Ishikawa (cell line): ENCODE results near the gene IHH.

ENCODE experiments used
- CREB1 ChIP-seq: IDR thresholded peaks from 2 replicates; pipeline ENCODE4 v1.6.1; 2012; ENCODE audit warnings: low read depth
- EGR1 ChIP-seq: IDR thresholded peaks from 2 replicates; pipeline ENCODE4 v1.6.1; 2012
- EP300 ChIP-seq: IDR thresholded peaks from 2 replicates; pipeline ENCODE4 v1.6.1; 2012; ENCODE audit warnings: borderline replicate concordance
- FOXM1 ChIP-seq: IDR thresholded peaks from 2 replicates; pipeline ENCODE4 v1.6.1; 2012; ENCODE audit warnings: low read depth, borderline replicate concordance
- NFIC ChIP-seq: IDR thresholded peaks from 2 replicates; pipeline ENCODE4 v1.6.1; 2012
- RAD21 ChIP-seq: IDR thresholded peaks from 2 replicates; pipeline ENCODE4 v1.6.1; 2012; ENCODE audit warnings: low read depth
- TAF1 ChIP-seq: IDR thresholded peaks from 2 replicates; pipeline ENCODE4 v1.6.1; 2012; ENCODE audit warnings: low read depth, mild to moderate bottlenecking
- TCF12 ChIP-seq: IDR thresholded peaks from 2 replicates; pipeline ENCODE4 v1.6.1; 2012; ENCODE audit warnings: low read depth
- TEAD4 ChIP-seq: IDR thresholded peaks from 2 replicates; pipeline ENCODE4 v1.6.1; 2012
- YY1 ChIP-seq: IDR thresholded peaks from 2 replicates; pipeline ENCODE4 v1.6.1; 2012; ENCODE audit warnings: low read depth
- ZBTB7A ChIP-seq: IDR thresholded peaks from 2 replicates; pipeline ENCODE4 v1.6.1; 2012; ENCODE audit warnings: low read depth
- TF ChIP-seq, protein P1 (sequence below): IDR thresholded peaks from 2 replicates; pipeline ENCODE4 v1.6.1; 2012
- TF ChIP-seq, protein P2 (sequence below): IDR thresholded peaks from 2 replicates; pipeline ENCODE4 v1.6.1; 2012; ENCODE audit warnings: low read depth, mild to moderate bottlenecking
- TF ChIP-seq, protein P3 (sequence below): IDR thresholded peaks from 2 replicates; pipeline ENCODE4 v1.6.1; 2012

The IHH gene

DNA sequence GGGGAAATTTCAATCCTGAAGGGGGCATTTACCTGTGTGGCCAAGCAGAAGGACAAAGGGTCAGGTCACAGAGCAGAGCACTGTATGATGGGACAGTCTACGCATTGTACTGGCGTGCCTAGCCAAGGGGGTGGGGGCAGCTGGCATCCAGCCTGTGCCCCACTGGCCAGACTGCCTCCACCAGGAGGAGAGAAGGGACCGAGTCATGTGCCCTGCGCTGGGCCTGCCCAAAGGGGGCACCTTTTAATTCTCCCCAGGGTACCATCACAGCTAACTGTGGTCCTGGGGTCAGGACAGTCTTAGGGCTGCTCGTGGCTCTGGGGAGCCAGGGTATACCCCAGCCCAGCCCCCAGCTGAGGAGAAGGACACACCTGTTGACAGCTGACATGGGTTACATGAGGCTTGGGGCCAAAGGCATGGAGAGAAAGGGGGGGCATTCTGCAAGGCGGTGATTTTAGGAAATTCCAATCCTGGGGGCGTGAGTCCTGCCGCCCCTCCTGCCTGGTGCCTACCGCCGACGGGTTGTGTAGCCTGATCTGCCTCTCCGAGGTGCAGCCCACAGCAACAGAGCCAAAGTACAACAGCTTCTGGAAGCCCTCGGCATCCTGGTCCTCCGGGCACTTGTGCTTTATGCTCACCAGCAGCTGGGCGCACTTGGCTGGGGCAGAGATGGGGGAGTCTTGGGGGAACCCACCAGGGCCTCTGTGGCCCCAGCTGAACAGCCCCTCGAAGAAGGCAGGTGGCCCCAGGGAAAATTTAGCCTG is 30.4 kb downstream of the IHH start:
- TF ChIP-seq EGR1 (no peak), EP300 (no peak), TCF12 (no peak), RAD21 (no peak), ZBTB7A (no peak), YY1 (no peak), CREB1 (no peak), TAF1 (no peak), FOXM1 (no peak)
- TF ChIP-seq, protein P1, sequence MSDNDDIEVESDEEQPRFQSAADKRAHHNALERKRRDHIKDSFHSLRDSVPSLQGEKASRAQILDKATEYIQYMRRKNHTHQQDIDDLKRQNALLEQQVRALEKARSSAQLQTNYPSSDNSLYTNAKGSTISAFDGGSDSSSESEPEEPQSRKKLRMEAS: no peak
- TF ChIP-seq, protein P2, sequence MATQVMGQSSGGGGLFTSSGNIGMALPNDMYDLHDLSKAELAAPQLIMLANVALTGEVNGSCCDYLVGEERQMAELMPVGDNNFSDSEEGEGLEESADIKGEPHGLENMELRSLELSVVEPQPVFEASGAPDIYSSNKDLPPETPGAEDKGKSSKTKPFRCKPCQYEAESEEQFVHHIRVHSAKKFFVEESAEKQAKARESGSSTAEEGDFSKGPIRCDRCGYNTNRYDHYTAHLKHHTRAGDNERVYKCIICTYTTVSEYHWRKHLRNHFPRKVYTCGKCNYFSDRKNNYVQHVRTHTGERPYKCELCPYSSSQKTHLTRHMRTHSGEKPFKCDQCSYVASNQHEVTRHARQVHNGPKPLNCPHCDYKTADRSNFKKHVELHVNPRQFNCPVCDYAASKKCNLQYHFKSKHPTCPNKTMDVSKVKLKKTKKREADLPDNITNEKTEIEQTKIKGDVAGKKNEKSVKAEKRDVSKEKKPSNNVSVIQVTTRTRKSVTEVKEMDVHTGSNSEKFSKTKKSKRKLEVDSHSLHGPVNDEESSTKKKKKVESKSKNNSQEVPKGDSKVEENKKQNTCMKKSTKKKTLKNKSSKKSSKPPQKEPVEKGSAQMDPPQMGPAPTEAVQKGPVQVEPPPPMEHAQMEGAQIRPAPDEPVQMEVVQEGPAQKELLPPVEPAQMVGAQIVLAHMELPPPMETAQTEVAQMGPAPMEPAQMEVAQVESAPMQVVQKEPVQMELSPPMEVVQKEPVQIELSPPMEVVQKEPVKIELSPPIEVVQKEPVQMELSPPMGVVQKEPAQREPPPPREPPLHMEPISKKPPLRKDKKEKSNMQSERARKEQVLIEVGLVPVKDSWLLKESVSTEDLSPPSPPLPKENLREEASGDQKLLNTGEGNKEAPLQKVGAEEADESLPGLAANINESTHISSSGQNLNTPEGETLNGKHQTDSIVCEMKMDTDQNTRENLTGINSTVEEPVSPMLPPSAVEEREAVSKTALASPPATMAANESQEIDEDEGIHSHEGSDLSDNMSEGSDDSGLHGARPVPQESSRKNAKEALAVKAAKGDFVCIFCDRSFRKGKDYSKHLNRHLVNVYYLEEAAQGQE: no peak
- TF ChIP-seq, protein P3, sequence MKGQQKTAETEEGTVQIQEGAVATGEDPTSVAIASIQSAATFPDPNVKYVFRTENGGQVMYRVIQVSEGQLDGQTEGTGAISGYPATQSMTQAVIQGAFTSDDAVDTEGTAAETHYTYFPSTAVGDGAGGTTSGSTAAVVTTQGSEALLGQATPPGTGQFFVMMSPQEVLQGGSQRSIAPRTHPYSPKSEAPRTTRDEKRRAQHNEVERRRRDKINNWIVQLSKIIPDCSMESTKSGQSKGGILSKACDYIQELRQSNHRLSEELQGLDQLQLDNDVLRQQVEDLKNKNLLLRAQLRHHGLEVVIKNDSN: no peak

DNA sequence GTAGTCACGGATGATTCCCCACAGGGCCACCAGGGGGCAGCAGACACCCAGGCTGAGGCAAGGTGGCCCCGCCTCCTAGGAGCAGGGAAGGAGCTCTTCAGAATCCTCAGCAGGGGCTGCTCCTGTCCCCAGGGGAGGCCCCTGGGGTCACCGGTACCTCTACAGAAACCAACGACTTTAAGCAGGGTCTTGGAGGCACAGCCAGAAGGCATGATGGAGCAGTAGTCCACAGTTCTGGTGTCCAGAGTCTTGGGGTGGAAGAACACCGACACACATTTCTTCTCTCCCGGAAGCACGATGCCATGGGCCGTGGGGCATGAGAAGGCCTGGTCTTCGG is 30.9 kb downstream of the IHH start:
- TF ChIP-seq RAD21 (peak; percentile 87), TEAD4 (no peak)

DNA sequence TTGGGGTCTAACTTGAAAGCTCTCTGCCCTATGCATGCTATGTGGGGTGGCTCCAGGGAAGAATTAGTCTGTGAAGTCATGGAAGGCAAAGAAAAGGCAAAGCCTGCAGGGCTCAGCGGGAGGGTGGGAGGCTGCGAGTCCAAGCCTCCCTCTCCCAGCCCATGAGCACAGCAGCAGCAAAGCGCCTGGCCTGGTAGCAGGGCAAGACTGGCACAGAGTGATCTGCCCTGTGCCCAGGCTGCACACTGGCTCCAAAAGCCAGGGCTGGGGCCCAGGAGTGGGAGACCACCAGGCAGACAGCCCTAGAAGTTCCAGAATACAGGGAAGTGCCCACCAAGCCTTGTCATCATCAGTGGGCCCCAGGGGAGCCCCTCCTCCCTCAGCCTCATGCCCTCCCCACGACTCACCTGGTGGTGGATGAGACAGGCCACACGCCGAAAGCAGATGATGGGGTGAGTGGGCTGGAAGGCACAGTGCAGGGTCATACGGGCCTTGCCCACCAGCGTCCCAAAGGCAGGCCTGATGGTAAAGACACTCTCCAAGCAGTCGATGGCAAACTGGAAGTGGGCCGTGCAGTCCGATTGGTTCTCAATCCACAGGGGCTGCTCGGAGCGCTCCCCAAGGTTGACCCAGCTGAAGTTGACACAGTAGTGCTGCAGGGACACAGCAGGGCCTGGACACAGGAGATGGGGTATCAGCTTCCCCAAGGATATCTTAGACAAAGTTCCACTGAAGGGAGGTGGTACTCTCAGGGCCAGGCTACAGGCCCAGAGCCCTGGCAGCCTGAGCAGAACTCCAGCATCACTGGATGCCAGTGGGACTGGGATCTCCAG is 31.5 kb downstream of the IHH start:
- no peak for TF ChIP-seq TEAD4
- TF ChIP-seq, protein P1: no peak
- TF ChIP-seq, protein P2: no peak
- TF ChIP-seq ZBTB7A: no peak
- no peak for TF ChIP-seq CREB1
- no peak for TF ChIP-seq YY1
- TF ChIP-seq EGR1: no peak
- TF ChIP-seq, protein P3: no peak
- TF ChIP-seq FOXM1: no peak

DNA sequence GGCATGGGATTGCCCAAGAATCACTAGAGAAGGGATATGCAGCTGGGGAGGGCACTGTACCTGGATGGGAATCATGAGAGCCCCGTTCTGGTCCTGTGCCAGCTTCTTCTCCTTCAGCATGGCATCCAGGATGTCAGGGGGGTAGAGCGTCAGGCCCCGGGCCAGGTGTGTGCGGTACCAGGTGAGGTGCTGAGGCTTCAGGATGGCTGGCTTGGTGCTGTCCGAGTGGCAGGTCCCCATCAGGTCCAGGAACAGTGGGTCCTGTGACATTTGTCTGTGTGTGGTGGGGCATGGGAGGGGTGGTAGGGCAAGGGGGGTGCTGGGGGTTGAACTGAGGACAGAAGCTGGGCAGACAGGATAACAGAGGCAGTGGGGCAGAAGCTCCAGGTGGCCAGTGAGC is 32.6 kb downstream of the IHH start:
- no peak for TF ChIP-seq FOXM1
- no peak for TF ChIP-seq EGR1
- TF ChIP-seq, protein P2: no peak
- TF ChIP-seq, protein P3: no peak
- TF ChIP-seq ZBTB7A: no peak
- TF ChIP-seq, protein P1: no peak
- no peak for TF ChIP-seq TEAD4
- TF ChIP-seq TCF12: no peak
- TF ChIP-seq NFIC: no peak
